ENCODE measurements around the gene MEIS2.

- TF ChIP-seq CTCF (IDR thresholded peaks at IDR 0.05; ENCODE audit: low read length) (no peak), EZH2 (IDR thresholded peaks at IDR 0.05; ENCODE audit: borderline replicate concordance, low read length) (no peak)
Observed at GRCh38 chr15:36966708-36967107, 133.6 kb downstream of the MEIS2 start.

Data from OCI-LY1 (cell line).